Measurements from ENCODE around the gene LUM. TPM values are rescaled to one million over a fixed set of nuclear protein-coding genes. Genes with fewer than 3 reads are reported as not detected.
A peak's percentile ranks its signal among the peaks of the same experiment; 100 is the strongest.

Gene LUM
- total RNA-seq, 1 experiment from 2014 or later, result not detected

GRCh38 chr12:91113621-91114020 lies 2.3 kb upstream of the LUM start:
- DNase-seq (ENCODE audit: low spot score), result no peak
- in situ Hi-C loops (cut with HindIII; ENCODE audit: low sequenced_read_pairs), result no loop called here

GRCh38 chr12:91110311-91110924 lies 876 bp downstream of the LUM start:
- in situ Hi-C loops (cut with HindIII; ENCODE audit: low sequenced_read_pairs), result no loop called here
- no peak for DNase-seq (ENCODE audit: low spot score)

- DNase-seq (ENCODE audit: low spot score), result no peak
- in situ Hi-C loops (cut with HindIII; ENCODE audit: low sequenced_read_pairs), result no loop called here
Observed at GRCh38 chr12:91109581-91110310, 1.5 kb downstream of the LUM start.

GRCh38 chr12:91109148-91109564 lies 2.1 kb downstream of the LUM start:
- in situ Hi-C loops (cut with HindIII; ENCODE audit: low sequenced_read_pairs), result no loop called here
- DNase-seq (ENCODE audit: low spot score), result peak; percentile 44

- in situ Hi-C loops (cut with HindIII; ENCODE audit: low sequenced_read_pairs), result no loop called here
- no peak for DNase-seq (ENCODE audit: low spot score)
Observed at GRCh38 chr12:91108196-91108755, 3.0 kb downstream of the LUM start.

GRCh38 chr12:91106283-91106682 lies 5.0 kb downstream of the LUM start:
- in situ Hi-C loops (cut with HindIII; ENCODE audit: low sequenced_read_pairs), result no loop called here
- DNase-seq (ENCODE audit: low spot score), result no peak

GRCh38 chr12:91105807-91106206 lies 5.5 kb downstream of the LUM start:
- in situ Hi-C loops (cut with HindIII; ENCODE audit: low sequenced_read_pairs), result no loop called here
- DNase-seq (ENCODE audit: low spot score), result no peak

- in situ Hi-C loops (cut with HindIII; ENCODE audit: low sequenced_read_pairs), result no loop called here
- DNase-seq (ENCODE audit: low spot score), result no peak
Observed at GRCh38 chr12:91104812-91105466, 6.4 kb downstream of the LUM start.

GRCh38 chr12:91103624-91104023 lies 7.7 kb downstream of the LUM start:
- no peak for DNase-seq (ENCODE audit: low spot score)
- in situ Hi-C loops (cut with HindIII; ENCODE audit: low sequenced_read_pairs), result no loop called here

GRCh38 chr12:91103101-91103500 lies 8.2 kb downstream of the LUM start:
- DNase-seq (ENCODE audit: low spot score), result no peak
- in situ Hi-C loops (cut with HindIII; ENCODE audit: low sequenced_read_pairs), result no loop called here

GRCh38 chr12:91100906-91101305 lies 10.4 kb downstream of the LUM start:
- no peak for DNase-seq (ENCODE audit: low spot score)
- in situ Hi-C loops (cut with HindIII; ENCODE audit: low sequenced_read_pairs), result no loop called here

- no peak for DNase-seq (ENCODE audit: low spot score)
- in situ Hi-C loops (cut with HindIII; ENCODE audit: low sequenced_read_pairs), result no loop called here
Observed at GRCh38 chr12:91099836-91100235, 11.5 kb downstream of the LUM start.

GRCh38 chr12:91099341-91099740 lies 12.0 kb downstream of the LUM start:
- no peak for DNase-seq (ENCODE audit: low spot score)
- in situ Hi-C loops (cut with HindIII; ENCODE audit: low sequenced_read_pairs), result no loop called here

- in situ Hi-C loops (cut with HindIII; ENCODE audit: low sequenced_read_pairs), result no loop called here
- no peak for DNase-seq (ENCODE audit: low spot score)
Observed at GRCh38 chr12:91098941-91099340, 12.4 kb downstream of the LUM start.

- no peak for DNase-seq (ENCODE audit: low spot score)
- in situ Hi-C loops (cut with HindIII; ENCODE audit: low sequenced_read_pairs), result no loop called here
Observed at GRCh38 chr12:91098461-91098860, 12.8 kb downstream of the LUM start.

- no peak for DNase-seq (ENCODE audit: low spot score)
- in situ Hi-C loops (cut with HindIII; ENCODE audit: low sequenced_read_pairs), result no loop called here
Observed at GRCh38 chr12:91094957-91095356, 16.3 kb downstream of the LUM start.

- in situ Hi-C loops (cut with HindIII; ENCODE audit: low sequenced_read_pairs), result no loop called here
- no peak for DNase-seq (ENCODE audit: low spot score)
Observed at GRCh38 chr12:91094032-91094662, 17.1 kb downstream of the LUM start.

GRCh38 chr12:91093341-91093740 lies 18.0 kb downstream of the LUM start:
- DNase-seq (ENCODE audit: low spot score), result no peak
- in situ Hi-C loops (cut with HindIII; ENCODE audit: low sequenced_read_pairs), result no loop called here

GRCh38 chr12:91091916-91092715 lies 19.2 kb downstream of the LUM start:
- in situ Hi-C loops (cut with HindIII; ENCODE audit: low sequenced_read_pairs), result no loop called here

More at GRCh38 chr12:91091916-91092715, 19.2 kb downstream of the LUM start:
- DNase-seq (ENCODE audit: low spot score), result no peak

Measured in G401 (cell line).